GM18507 (cell line): ENCODE data around the gene ADAM8.
A peak's percentile ranks its signal among the peaks of the same experiment; 100 is the strongest.

Source experiments
- DNase-seq: peaks from one replicate; pipeline ENCODE4 v3.0.0; 2011; ENCODE audit warnings: low read depth; ENCODE audit not compliant: insufficient read length; ENCODE audit errors: extremely low spot score
- FAIRE-seq: peaks from 2 replicates; lab custom pipeline; 2011; peaks lifted over from hg19 to GRCh38; lab: Jason Lieb, UNC

ADAM8 gene

GRCh38 chr10:133255323-133255722, 21.3 kb downstream of the ADAM8 start:
- no peak for FAIRE-seq
- no peak for DNase-seq

GRCh38 chr10:133254421-133255120, 22.1 kb downstream of the ADAM8 start:
- FAIRE-seq (no peak), DNase-seq (no peak)

GRCh38 chr10:133253361-133253955, 23.2 kb downstream of the ADAM8 start:
- FAIRE-seq: no peak
- DNase-seq: no peak

- no peak for DNase-seq
- no peak for FAIRE-seq
Measured at GRCh38 chr10:133252223-133252552, 24.5 kb downstream of the ADAM8 start.

- FAIRE-seq (no peak), DNase-seq (no peak)
Measured at GRCh38 chr10:133251388-133252222, 25.1 kb downstream of the ADAM8 start.

- FAIRE-seq (no peak), DNase-seq (no peak)
Measured at GRCh38 chr10:133249975-133250754, 26.5 kb downstream of the ADAM8 start.

- no peak for FAIRE-seq
- DNase-seq: no peak
Measured at GRCh38 chr10:133249094-133249780, 27.4 kb downstream of the ADAM8 start.

GRCh38 chr10:133248334-133248715, 28.3 kb downstream of the ADAM8 start:
- no peak for FAIRE-seq
- DNase-seq: no peak

- FAIRE-seq: no peak
- DNase-seq: no peak
Measured at GRCh38 chr10:133247681-133248333, 28.9 kb downstream of the ADAM8 start.

- FAIRE-seq (no peak), DNase-seq (no peak)
Measured at GRCh38 chr10:133246236-133246626, 30.4 kb downstream of the ADAM8 start.

- DNase-seq (no peak), FAIRE-seq (no peak)
Measured at GRCh38 chr10:133245439-133246235, 31.0 kb downstream of the ADAM8 start.

GRCh38 chr10:133243593-133243992, 33.1 kb downstream of the ADAM8 start:
- DNase-seq (no peak), FAIRE-seq (no peak)

GRCh38 chr10:133242611-133243356, 33.9 kb downstream of the ADAM8 start:
- FAIRE-seq: no peak
- no peak for DNase-seq

GRCh38 chr10:133241501-133242205, 35.0 kb downstream of the ADAM8 start:
- DNase-seq (no peak), FAIRE-seq (peak; percentile 67)

- no peak for DNase-seq
- no peak for FAIRE-seq
Measured at GRCh38 chr10:133239990-133240389, 36.7 kb downstream of the ADAM8 start.

GRCh38 chr10:133238466-133238804, 38.2 kb downstream of the ADAM8 start:
- no peak for DNase-seq
- no peak for FAIRE-seq
